ENCODE measurements around the gene IGSF6.

GRCh38 chr16:21656795-21657768 is 4.7 kb upstream of the IGSF6 start:
- peak; percentile 28 to 72 for TF ChIP-seq CTCF (IDR thresholded peaks at IDR 0.05)
- no peak for TF ChIP-seq POLR2AphosphoS5 (IDR thresholded peaks at IDR 0.05)
- no peak for TF ChIP-seq POLR2A (IDR thresholded peaks at IDR 0.05)
- TF ChIP-seq EP300 (IDR thresholded peaks at IDR 0.05) = no peak

Measured in suprapubic skin (tissue), 4 donors.